Activated naive CD8-positive, alpha-beta T cell treated with anti-CD3 and anti-CD28 coated beads, Interleukin-2, amount 10 ng/mL, durations not matched to agents 7 days and 5 days (primary cell): ENCODE results near the gene RB1. TPM values are rescaled to one million over a fixed set of nuclear protein-coding genes. Genes with fewer than 3 reads are reported as not detected.

Experiments used
- ATAC-seq: fragments of 150-1000 bp; cut with Tn5 transposase; one replicate; pipeline ENCODE4 v1.10.0; 2021; ENCODE audit warnings: low read depth, moderate library complexity
- POLR2A ChIA-PET: fragments of 350-600 bp; sonication (Branson Sonifier 250); formaldehyde crosslinking; loops from one replicate; lab custom pipeline; 2021; ENCODE audit warnings: antibody characterized with exemption; lab: Charles Lee
- DNase-seq: peaks from one replicate; pipeline ENCODE4 v3.0.0; 2021
- H3K27ac Mint-ChIP-seq: one replicate; pipeline ENCODE4 v1.8.0; 2022; ENCODE audit warnings: mild to moderate bottlenecking, mixed read lengths
- H3K27me3 Mint-ChIP-seq: one replicate; pipeline ENCODE4 v1.8.0; 2022; ENCODE audit warnings: mild to moderate bottlenecking, moderate library complexity, mixed read lengths
- H3K36me3 Mint-ChIP-seq: one replicate; pipeline ENCODE4 v1.8.0; 2021; ENCODE audit warnings: mild to moderate bottlenecking, mixed read lengths
- H3K4me1 Mint-ChIP-seq: one replicate; pipeline ENCODE4 v1.8.0; 2021; ENCODE audit warnings: mixed read lengths
- H3K4me3 Mint-ChIP-seq: one replicate; pipeline ENCODE4 v1.8.0; 2022; ENCODE audit warnings: mild to moderate bottlenecking, moderate library complexity, mixed read lengths
- H3K9me3 Mint-ChIP-seq: one replicate; pipeline ENCODE4 v1.8.0; 2021; ENCODE audit warnings: mixed read lengths
- total RNA-seq, 2 experiments: library from RNA; stranded (reverse); gene quantifications; one replicate each; pipeline ENCODE4 v1.2.3, GENCODE V29; 2021

The RB1 gene
- total RNA-seq: 10 to 100 TPM; 40.6 to 42.4 TPM

DNA sequence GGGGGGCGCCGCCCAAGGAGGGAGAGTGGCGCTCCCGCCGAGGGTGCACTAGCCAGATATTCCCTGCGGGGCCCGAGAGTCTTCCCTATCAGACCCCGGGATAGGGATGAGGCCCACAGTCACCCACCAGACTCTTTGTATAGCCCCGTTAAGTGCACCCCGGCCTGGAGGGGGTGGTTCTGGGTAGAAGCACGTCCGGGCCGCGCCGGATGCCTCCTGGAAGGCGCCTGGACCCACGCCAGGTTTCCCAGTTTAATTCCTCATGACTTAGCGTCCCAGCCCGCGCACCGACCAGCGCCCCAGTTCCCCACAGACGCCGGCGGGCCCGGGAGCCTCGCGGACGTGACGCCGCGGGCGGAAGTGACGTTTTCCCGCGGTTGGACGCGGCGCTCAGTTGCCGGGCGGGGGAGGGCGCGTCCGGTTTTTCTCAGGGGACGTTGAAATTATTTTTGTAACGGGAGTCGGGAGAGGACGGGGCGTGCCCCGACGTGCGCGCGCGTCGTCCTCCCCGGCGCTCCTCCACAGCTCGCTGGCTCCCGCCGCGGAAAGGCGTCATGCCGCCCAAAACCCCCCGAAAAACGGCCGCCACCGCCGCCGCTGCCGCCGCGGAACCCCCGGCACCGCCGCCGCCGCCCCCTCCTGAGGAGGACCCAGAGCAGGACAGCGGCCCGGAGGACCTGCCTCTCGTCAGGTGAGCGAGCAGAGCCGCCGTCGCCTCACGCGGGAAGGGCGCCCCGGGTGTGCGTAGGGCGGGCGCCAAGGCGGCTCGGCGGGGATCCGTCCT is at the start of gene RB1:
RB1 (plus strand) TSS at position 393 of the 784 bp plus-strand sequence; CDS start at position 555, 162 bp downstream.
- Mint-ChIP-seq H3K4me1 (peaks cover 27% of the 10 kb centered on the region), H3K4me3 (peak within 1 kb of the TSS; percentile 92), H3K36me3 (peaks cover 18% of the 10 kb centered on the region), H3K9me3 (no peaks in the 10 kb centered on the region), H3K27me3 (no peaks in the 10 kb centered on the region), H3K27ac (peak within 1 kb of the TSS; percentile 98)
- peak; percentile 96 for DNase-seq
- POLR2A ChIA-PET: interaction anchor here (0.8 to 1.7 kb wide), 10 partner anchors 9 to 276 kb away, joined by 3 to 6 read pairs (median 4); partner anchors contain the start of genes ITM2B, NUDT15 and RCBTB2
- peak; percentile 80 for ATAC-seq

DNA sequence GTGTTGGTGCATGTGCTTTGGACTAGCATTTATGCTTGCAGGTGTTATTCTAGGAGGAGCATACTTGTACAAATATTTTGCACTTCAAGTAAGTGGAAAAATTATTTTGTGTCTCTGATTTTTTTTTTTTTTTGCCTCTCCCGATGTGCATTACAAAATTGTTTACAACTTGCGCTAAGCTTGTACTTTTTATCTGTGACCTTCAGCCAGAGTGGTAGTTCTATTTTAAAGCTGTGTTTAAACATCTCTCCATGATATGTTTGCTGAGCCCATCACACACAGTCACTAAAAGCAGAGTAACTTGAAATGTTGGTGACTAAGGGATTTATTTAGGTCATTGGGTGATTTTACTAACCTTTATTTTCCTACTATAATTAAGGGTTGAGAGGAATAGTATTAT is 49.7 kb upstream of the RB1 start:
- no peaks in the 10 kb centered on the region for H3K27me3 Mint-ChIP-seq
- POLR2A ChIA-PET: no interaction called here
- H3K4me3 Mint-ChIP-seq: no peak overlapping the region
- H3K9me3 Mint-ChIP-seq: no peaks in the 10 kb centered on the region
- no peak for DNase-seq
- no peak for ATAC-seq
- peaks cover 15% of the 10 kb centered on the region for H3K4me1 Mint-ChIP-seq
- H3K36me3 Mint-ChIP-seq: peaks cover 40% of the 10 kb centered on the region
- no peak overlapping the region for H3K27ac Mint-ChIP-seq

DNA sequence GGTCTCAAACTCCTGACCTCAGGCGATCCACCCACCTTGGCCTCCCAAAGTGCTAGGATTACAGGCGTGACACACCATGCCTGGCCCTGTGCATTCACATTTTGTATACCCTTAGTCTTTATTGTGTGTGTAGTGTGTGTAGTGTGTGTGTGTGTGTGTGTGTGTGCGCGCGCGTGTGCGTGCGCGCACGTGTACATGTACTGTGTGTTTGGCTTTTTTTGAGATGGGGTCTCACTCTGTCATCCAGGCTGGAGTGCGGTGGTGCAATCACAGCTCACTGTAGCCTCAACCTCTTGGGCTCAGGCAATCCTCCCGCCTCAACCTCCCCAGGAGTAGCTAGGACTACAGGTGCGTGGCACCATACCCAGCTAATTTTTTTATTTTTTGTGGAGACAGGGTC is 48.5 kb upstream of the RB1 start:
- H3K4me1 Mint-ChIP-seq: peaks cover 14% of the 10 kb centered on the region
- H3K27ac Mint-ChIP-seq: no peak overlapping the region
- ATAC-seq (no peak), DNase-seq (no peak)
- H3K4me3 Mint-ChIP-seq: no peak overlapping the region
- peaks cover 48% of the 10 kb centered on the region for H3K36me3 Mint-ChIP-seq
- H3K27me3 Mint-ChIP-seq: no peaks in the 10 kb centered on the region
- no peaks in the 10 kb centered on the region for H3K9me3 Mint-ChIP-seq
- POLR2A ChIA-PET: interaction anchor here (1.1 kb wide), 1 partner anchor 20 kb away, joined by 3 read pairs; no protein-coding TSS in a partner anchor

DNA sequence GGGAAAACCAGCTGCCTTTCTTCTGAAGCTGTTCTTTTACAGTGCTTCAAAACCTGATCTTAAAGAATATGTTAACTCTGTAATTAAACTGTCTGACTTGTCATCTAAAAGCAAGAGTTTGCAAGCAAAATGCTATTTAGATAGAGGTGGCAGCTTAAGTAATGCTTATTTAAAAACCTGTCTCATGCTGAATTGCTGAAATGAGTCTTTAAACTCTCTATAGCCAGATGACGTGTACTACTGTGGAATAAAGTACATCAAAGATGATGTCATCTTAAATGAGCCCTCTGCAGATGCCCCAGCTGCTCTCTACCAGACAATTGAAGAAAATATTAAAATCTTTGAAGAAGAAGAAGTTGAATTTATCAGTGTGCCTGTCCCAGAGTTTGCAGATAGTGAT is 47.6 kb upstream of the RB1 start:
- H3K4me1 Mint-ChIP-seq: peaks cover 17% of the 10 kb centered on the region
- H3K27me3 Mint-ChIP-seq: no peaks in the 10 kb centered on the region
- ATAC-seq (no peak), DNase-seq (no peak)
- no peak overlapping the region for H3K27ac Mint-ChIP-seq
- no peak overlapping the region for H3K4me3 Mint-ChIP-seq
- no peaks in the 10 kb centered on the region for H3K9me3 Mint-ChIP-seq
- peaks cover 50% of the 10 kb centered on the region for H3K36me3 Mint-ChIP-seq
- POLR2A ChIA-PET: interaction anchor here (1.1 kb wide), 1 partner anchor 21 kb away, joined by 3 read pairs; no protein-coding TSS in a partner anchor

DNA sequence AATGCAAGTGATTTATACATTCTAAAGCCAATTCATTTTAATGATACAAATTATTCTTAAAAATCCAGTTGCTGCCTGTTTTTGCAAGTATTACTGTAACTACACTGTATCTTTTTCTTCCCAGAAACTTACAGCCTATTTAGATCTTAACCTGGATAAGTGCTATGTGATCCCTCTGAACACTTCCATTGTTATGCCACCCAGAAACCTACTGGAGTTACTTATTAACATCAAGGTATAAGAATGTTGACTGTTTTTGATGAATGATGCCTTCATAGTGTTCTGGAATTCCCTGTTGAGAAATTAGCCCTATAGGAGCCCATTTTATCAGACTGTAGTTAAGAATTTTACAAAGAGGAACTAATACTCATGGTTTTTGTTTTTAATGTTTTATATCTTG is 45.5 kb upstream of the RB1 start:
- Mint-ChIP-seq H3K4me3 (no peak overlapping the region), H3K4me1 (peaks cover 10% of the 10 kb centered on the region), H3K36me3 (peaks cover 56% of the 10 kb centered on the region), H3K27me3 (no peaks in the 10 kb centered on the region), H3K9me3 (no peaks in the 10 kb centered on the region), H3K27ac (no peak overlapping the region)
- no peak for ATAC-seq
- POLR2A ChIA-PET: no interaction called here
- DNase-seq: no peak

DNA sequence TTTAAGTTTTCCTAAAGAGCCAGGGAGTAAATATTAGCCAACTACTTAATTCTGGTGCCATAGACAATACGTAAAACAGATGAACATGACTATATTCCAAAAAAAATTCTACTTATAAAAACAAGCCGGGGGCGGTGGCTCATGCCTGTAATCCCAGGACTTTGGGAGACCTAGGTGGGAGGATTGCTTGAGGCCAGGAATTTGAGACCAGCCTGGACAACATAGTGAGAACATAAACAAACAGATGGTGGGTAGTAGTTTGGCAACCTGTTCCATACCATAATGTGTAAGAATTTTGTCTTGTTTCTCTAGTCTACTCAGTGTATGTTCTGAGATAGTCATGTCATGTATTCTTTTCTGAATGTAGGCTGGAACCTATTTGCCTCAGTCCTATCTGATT is 45.1 kb upstream of the RB1 start:
- H3K27me3 Mint-ChIP-seq: no peaks in the 10 kb centered on the region
- POLR2A ChIA-PET: interaction anchor here (0.8 kb wide), 1 partner anchor 170 kb away, joined by 4 read pairs; no protein-coding TSS in a partner anchor
- DNase-seq: no peak
- H3K36me3 Mint-ChIP-seq: peaks cover 60% of the 10 kb centered on the region
- H3K9me3 Mint-ChIP-seq: no peaks in the 10 kb centered on the region
- H3K4me3 Mint-ChIP-seq: no peak overlapping the region
- no peak for ATAC-seq
- H3K4me1 Mint-ChIP-seq: peaks cover 12% of the 10 kb centered on the region
- H3K27ac Mint-ChIP-seq: no peak overlapping the region

DNA sequence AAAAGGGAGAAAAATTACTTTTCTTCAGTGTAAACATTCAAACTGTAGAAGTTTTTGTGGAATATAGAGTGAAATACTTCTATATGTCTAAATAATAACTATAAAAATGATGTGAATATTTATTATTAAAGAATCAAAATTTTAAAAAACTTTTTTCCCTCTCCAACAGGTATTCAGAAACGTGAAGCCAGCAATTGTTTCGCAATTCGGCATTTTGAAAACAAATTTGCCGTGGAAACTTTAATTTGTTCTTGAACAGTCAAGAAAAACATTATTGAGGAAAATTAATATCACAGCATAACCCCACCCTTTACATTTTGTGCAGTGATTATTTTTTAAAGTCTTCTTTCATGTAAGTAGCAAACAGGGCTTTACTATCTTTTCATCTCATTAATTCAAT is 42.6 kb upstream of the RB1 start:
- POLR2A ChIA-PET: no interaction called here
- ATAC-seq (no peak), DNase-seq (no peak)
- Mint-ChIP-seq H3K27ac (no peak overlapping the region), H3K4me3 (no peak overlapping the region), H3K36me3 (peaks cover 62% of the 10 kb centered on the region), H3K27me3 (no peaks in the 10 kb centered on the region), H3K4me1 (peaks cover 24% of the 10 kb centered on the region), H3K9me3 (no peaks in the 10 kb centered on the region)

DNA sequence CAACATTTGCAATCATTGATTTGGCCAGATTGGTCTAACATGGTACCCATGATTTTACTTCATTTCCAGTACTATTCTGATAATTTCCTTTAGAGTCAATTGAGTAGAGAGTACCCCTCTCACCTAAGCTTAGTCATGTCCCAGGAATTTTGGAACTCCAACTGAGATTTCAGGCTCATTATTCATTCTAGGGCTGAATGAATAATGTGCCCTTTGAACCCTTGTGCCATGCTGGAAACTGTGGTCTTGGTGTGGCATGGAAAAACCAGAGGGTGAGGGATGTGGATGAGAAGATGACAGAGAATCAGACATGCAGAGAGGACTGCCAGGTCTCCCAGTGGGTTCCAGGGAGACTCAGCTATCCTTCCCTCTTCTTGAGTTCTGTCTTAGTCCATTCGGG is 40.4 kb upstream of the RB1 start:
- peaks cover 27% of the 10 kb centered on the region for H3K4me1 Mint-ChIP-seq
- no peaks in the 10 kb centered on the region for H3K27me3 Mint-ChIP-seq
- POLR2A ChIA-PET: no interaction called here
- H3K4me3 Mint-ChIP-seq: no peak overlapping the region
- H3K27ac Mint-ChIP-seq: no peak overlapping the region
- DNase-seq (no peak), ATAC-seq (no peak)
- no peaks in the 10 kb centered on the region for H3K9me3 Mint-ChIP-seq
- H3K36me3 Mint-ChIP-seq: peaks cover 71% of the 10 kb centered on the region

DNA sequence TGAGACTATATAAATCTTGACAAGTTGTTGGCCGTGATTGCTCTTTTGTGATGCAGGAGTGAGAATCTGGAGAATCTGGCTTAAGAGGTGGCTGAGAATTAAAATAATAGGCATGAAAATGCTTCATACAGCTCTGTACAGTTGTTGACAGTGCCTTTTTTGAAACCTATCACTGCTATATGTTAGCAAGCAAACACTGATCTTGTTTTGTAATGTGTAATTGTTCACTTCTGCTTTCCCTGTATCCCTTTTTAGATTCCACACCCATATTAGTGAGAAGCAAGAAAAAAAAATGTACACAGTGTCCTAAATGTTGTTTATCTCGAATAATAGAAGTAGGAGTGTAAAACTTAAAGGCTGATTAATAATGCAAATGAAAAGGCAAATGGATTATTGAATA is 39.5 kb upstream of the RB1 start:
- H3K27me3 Mint-ChIP-seq: no peaks in the 10 kb centered on the region
- ATAC-seq (no peak), DNase-seq (no peak)
- peaks cover 67% of the 10 kb centered on the region for H3K36me3 Mint-ChIP-seq
- H3K4me3 Mint-ChIP-seq: no peak overlapping the region
- no peak overlapping the region for H3K27ac Mint-ChIP-seq
- POLR2A ChIA-PET: no interaction called here
- no peaks in the 10 kb centered on the region for H3K9me3 Mint-ChIP-seq
- peaks cover 27% of the 10 kb centered on the region for H3K4me1 Mint-ChIP-seq

DNA sequence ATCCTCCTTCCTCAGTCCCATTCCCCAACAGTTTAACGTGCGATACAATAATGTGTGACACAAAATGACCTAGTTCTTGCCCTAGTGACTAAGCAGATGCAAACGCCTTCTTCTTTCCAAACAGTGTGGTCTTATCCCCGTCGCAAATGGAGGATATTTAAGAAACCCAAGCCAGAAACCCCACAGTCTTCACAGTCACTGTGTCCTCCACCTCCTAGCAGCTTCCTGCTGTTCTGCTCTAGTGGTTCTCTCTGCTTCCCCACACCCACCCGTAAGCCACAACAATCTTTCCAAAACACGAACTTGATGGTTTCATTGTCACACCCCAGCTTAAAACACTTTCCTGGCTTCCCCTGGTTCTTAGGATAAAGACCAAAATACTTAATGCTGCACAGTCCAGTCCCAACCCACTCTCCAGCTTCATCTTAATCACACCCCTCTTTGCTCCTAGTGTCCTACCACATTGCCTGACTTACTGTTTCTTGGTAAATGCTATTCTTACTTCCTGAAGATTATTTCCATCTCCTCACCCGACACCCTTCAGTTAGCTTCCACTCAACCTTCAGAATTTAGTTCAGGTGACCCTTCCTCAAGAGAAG is 38.2 kb upstream of the RB1 start:
- no peaks in the 10 kb centered on the region for H3K9me3 Mint-ChIP-seq
- no peaks in the 10 kb centered on the region for H3K27me3 Mint-ChIP-seq
- ATAC-seq: peak; percentile 88
- no peak for DNase-seq
- H3K27ac Mint-ChIP-seq: peak overlapping the region; percentile 55
- POLR2A ChIA-PET: interaction anchor here (0.6 to 0.8 kb wide), 2 partner anchors 32 to 34 kb away, joined by 3 read pairs; partner anchors contain the start of gene ITM2B
- H3K4me1 Mint-ChIP-seq: peaks cover 25% of the 10 kb centered on the region
- peak overlapping the region; percentile 61 for H3K4me3 Mint-ChIP-seq
- H3K36me3 Mint-ChIP-seq: peaks cover 69% of the 10 kb centered on the region

DNA sequence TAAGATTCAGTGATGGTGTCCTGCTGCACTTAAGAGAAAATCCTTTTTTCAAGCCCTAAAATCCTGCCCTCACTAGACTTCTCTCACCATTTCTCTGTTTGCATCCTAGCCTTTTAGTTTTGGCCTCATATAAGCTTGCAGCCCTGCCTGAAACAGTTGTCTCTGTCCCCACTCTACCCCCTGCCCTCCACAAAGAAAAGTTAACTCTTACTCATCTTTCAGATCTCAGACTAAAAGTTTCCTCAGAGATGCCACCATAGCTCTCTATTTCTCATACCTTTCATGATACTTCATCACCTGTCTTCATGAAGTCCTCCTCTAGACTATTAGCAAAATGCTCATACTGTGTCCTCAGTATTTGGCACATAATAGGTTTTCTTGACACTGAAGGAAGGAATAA is 37.4 kb upstream of the RB1 start:
- no peaks in the 10 kb centered on the region for H3K27me3 Mint-ChIP-seq
- H3K36me3 Mint-ChIP-seq: peaks cover 63% of the 10 kb centered on the region
- ATAC-seq: no peak
- H3K4me3 Mint-ChIP-seq: no peak overlapping the region
- DNase-seq: no peak
- POLR2A ChIA-PET: no interaction called here
- H3K27ac Mint-ChIP-seq: peak overlapping the region; percentile 21
- no peaks in the 10 kb centered on the region for H3K9me3 Mint-ChIP-seq
- H3K4me1 Mint-ChIP-seq: peaks cover 22% of the 10 kb centered on the region

DNA sequence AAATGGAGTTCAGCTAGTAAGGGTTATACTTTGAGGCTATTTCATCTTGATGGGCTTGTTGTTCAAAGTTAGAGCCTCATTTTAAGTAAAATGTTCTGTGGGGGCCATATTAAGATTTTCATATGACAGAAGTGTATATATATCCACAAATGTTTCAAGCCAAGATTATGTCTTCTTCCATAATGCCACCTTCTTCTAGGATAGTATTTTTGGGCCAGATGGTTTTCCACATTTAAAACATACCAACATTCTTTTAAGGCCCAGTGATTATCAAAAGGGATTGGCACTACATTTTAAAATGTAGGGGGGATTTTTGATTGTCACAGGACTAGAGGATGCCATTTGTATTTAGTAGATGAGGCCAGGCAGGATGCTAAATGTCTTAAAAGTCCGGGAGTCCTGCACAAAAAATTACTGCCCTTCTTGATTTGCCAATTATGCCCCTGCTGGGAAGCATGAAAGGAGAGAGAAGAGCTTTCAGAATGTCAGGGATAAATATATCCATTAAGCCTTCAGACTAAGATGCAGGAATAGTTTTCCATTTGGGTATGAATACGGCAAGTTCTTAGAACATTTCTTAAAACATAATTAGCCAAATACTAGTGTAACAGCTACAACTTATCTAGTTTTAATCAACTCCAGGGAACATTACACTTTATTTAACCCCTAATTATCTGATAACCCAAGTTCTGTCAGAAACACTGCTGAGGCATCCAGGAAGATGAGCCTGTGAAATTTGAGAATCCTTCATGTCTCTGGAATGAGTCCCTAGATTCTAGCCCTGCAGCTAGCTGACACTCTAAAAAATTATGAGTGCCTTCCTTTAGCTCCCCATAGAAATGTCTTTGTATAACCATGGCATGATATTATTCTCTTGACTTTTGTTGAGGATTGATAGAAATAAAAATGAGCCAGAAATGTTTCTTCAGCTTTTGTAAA is 36.6 kb upstream of the RB1 start:
- peaks cover 61% of the 10 kb centered on the region for H3K36me3 Mint-ChIP-seq

DNA sequence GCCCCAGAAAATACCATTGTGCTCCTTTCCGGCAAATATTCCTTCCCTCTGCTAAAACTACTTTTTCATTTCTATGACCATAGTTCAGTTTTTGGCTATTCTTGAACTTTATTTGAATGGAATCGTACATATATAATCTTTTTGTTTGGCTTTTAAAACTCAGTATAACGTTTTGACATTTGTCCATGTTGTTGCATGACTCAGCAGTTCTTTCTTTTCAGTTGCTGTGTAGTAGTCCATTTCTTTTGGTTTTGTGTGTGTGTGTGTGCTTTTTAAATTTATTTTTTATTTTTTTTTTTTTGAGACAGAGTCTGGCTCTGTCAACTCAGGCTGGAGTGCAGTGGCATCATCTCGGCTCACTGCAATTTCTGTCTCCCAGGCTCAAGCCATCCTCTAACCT is 35.5 kb upstream of the RB1 start:
- Mint-ChIP-seq H3K4me3 (no peak overlapping the region), H3K36me3 (peaks cover 56% of the 10 kb centered on the region), H3K9me3 (no peaks in the 10 kb centered on the region), H3K27me3 (no peaks in the 10 kb centered on the region), H3K27ac (no peak overlapping the region), H3K4me1 (peaks cover 20% of the 10 kb centered on the region)
- POLR2A ChIA-PET: no interaction called here
- no peak for ATAC-seq
- no peak for DNase-seq

More for the DNA sequence above, 36.6 kb upstream of the RB1 start:
- POLR2A ChIA-PET: interaction anchor here (0.7 kb wide), 1 partner anchor 16 kb away, joined by 3 read pairs; no protein-coding TSS in a partner anchor
- H3K9me3 Mint-ChIP-seq: no peaks in the 10 kb centered on the region
- no peak overlapping the region for H3K27ac Mint-ChIP-seq
- no peak for DNase-seq
- H3K27me3 Mint-ChIP-seq: no peaks in the 10 kb centered on the region
- ATAC-seq: no peak
- H3K4me3 Mint-ChIP-seq: no peak overlapping the region
- H3K4me1 Mint-ChIP-seq: peaks cover 22% of the 10 kb centered on the region
